ENCODE measurements around the gene ESRRB.

The ESRRB gene

GRCh38 chr14:76407449-76408150 lies 31.7 kb downstream of the ESRRB start:
- DNase-seq = no peak

- DNase-seq = no peak
These were observed 32.9 kb downstream of the ESRRB start for GRCh38 chr14:76408877-76409276.

GRCh38 chr14:76412501-76412900 lies 36.6 kb downstream of the ESRRB start:
- no peak for DNase-seq

GRCh38 chr14:76413106-76413961 lies 37.4 kb downstream of the ESRRB start:
- DNase-seq = no peak

GRCh38 chr14:76413962-76414600 lies 38.1 kb downstream of the ESRRB start:
- DNase-seq = no peak

- DNase-seq = no peak
These were observed 43.5 kb downstream of the ESRRB start for GRCh38 chr14:76419399-76419798.

GRCh38 chr14:76420827-76421226 lies 44.9 kb downstream of the ESRRB start:
- no peak for DNase-seq

GRCh38 chr14:76421662-76422061 lies 45.7 kb downstream of the ESRRB start:
- no peak for DNase-seq

GRCh38 chr14:76422662-76423061 lies 46.7 kb downstream of the ESRRB start:
- DNase-seq = no peak

- DNase-seq = no peak
These were observed 47.6 kb downstream of the ESRRB start for GRCh38 chr14:76423534-76423933.

GRCh38 chr14:76424359-76424758 lies 48.4 kb downstream of the ESRRB start:
- DNase-seq = no peak

- no peak for DNase-seq
These were observed 50.3 kb downstream of the ESRRB start for GRCh38 chr14:76426161-76426696.

GRCh38 chr14:76428611-76429010 lies 52.7 kb downstream of the ESRRB start:
- no peak for DNase-seq

GRCh38 chr14:76430017-76430416 lies 54.1 kb downstream of the ESRRB start:
- DNase-seq = no peak

- no peak for DNase-seq
These were observed 54.6 kb downstream of the ESRRB start for GRCh38 chr14:76430475-76430980.

GRCh38 chr14:76431538-76431937 lies 55.6 kb downstream of the ESRRB start:
- no peak for DNase-seq

- no peak for DNase-seq
These were observed 57.2 kb downstream of the ESRRB start for GRCh38 chr14:76432827-76433752.

- no peak for DNase-seq
These were observed 58.3 kb downstream of the ESRRB start for GRCh38 chr14:76434220-76434619.

- DNase-seq = no peak
These were observed 63.4 kb downstream of the ESRRB start for GRCh38 chr14:76439237-76439775.

- DNase-seq = no peak
These were observed 70.5 kb downstream of the ESRRB start for GRCh38 chr14:76446486-76446885.

GRCh38 chr14:76446921-76447320 lies 71.0 kb downstream of the ESRRB start:
- no peak for DNase-seq

GRCh38 chr14:76450476-76450875 lies 74.5 kb downstream of the ESRRB start:
- DNase-seq = no peak

Measured in fibroblast of skin of back (primary cell).